Brain microvascular endothelial cell (primary cell): ENCODE data around the gene FOXL1.
A peak's percentile ranks its signal among the peaks of the same experiment; 100 is the strongest.

Experiments
- DNase-seq: peaks from one replicate; pipeline ENCODE4 v3.0.0-alpha.2; 2020
- H3K27ac ChIP-seq: fragments of 250-450 bp; sonication (Bioruptor Pico); 2 replicates; pipeline ENCODE4 v1.5.1; 2020; ENCODE audit warnings: mild to moderate bottlenecking, moderate library complexity
- H3K27me3 ChIP-seq: fragments of 250-450 bp; sonication (Bioruptor Pico); replicated peaks from 2 replicates; pipeline ENCODE4 v1.5.1; 2020; ENCODE audit warnings: mild to moderate bottlenecking
- H3K36me3 ChIP-seq: fragments of 250-450 bp; sonication (Bioruptor Pico); replicated peaks from 2 replicates; pipeline ENCODE4 v1.5.1; 2020; ENCODE audit warnings: mild to moderate bottlenecking
- H3K4me3 ChIP-seq: 2 replicates; pipeline ENCODE4 v1.5.1; 2011; ENCODE audit warnings: low read depth, mild to moderate bottlenecking, control low read depth, low read length, moderate library complexity
- in situ Hi-C: cut with HindIII; loops from 2 replicates; pipeline ENCODE4 v1.10.0; 2017; ENCODE audit warnings: low sequenced_read_pairs, low pct_ligation_motif_present
- TF ChIP-seq, protein P1 (sequence below): IDR thresholded peaks from 2 replicates; pipeline ENCODE4 v1.5.1; 2011; ENCODE audit warnings: low read depth, mild to moderate bottlenecking, moderate library complexity, low read length, control low read depth, inconsistent platforms; ENCODE audit errors: missing control alignments

Gene FOXL1

GRCh38 chr16:86590501-86591144 is 12.3 kb downstream of the FOXL1 start:
- in situ Hi-C loops, result loop anchor here (25.0 kb wide), 1 partner anchor 172 kb away; no protein-coding TSS in a partner anchor
- Histone ChIP-seq H3K27me3 (no peaks in the 10 kb centered on the region), H3K4me3 (no peak overlapping the region), H3K27ac (peak overlapping the region; percentile 71), H3K36me3 (no peaks in the 10 kb centered on the region)
- peak; percentile 82 for DNase-seq
- TF ChIP-seq, protein P1, sequence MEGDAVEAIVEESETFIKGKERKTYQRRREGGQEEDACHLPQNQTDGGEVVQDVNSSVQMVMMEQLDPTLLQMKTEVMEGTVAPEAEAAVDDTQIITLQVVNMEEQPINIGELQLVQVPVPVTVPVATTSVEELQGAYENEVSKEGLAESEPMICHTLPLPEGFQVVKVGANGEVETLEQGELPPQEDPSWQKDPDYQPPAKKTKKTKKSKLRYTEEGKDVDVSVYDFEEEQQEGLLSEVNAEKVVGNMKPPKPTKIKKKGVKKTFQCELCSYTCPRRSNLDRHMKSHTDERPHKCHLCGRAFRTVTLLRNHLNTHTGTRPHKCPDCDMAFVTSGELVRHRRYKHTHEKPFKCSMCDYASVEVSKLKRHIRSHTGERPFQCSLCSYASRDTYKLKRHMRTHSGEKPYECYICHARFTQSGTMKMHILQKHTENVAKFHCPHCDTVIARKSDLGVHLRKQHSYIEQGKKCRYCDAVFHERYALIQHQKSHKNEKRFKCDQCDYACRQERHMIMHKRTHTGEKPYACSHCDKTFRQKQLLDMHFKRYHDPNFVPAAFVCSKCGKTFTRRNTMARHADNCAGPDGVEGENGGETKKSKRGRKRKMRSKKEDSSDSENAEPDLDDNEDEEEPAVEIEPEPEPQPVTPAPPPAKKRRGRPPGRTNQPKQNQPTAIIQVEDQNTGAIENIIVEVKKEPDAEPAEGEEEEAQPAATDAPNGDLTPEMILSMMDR, result no peak

DNA sequence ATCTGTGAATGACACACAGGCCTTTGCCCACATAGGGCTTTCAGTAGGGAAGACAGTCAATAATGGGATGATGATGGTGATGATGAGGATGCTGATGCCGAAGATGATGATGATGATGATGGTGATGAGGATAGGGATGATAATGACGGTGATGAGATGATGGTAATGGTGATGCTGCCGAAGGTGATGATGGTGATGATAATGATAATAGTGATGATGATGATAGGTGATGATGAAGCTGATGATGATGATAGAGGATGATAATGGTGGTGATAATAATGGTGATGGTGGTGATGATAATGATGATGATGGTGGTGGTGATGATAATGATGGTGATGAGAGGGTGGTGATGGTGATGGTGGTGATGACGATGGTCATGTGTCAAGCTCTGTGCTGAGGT is 12.9 kb downstream of the FOXL1 start:
- in situ Hi-C loops, result loop anchor here (25.0 kb wide), 1 partner anchor 171 kb away; no protein-coding TSS in a partner anchor
- H3K27me3 ChIP-seq, result no peaks in the 10 kb centered on the region

GRCh38 chr16:86593913-86594620 is 15.7 kb downstream of the FOXL1 start:
- Histone ChIP-seq H3K27ac (no peak overlapping the region), H3K4me3 (no peak overlapping the region), H3K36me3 (no peaks in the 10 kb centered on the region), H3K27me3 (no peaks in the 10 kb centered on the region)
- in situ Hi-C loops, result loop anchor here (25.0 kb wide), 1 partner anchor 168 kb away; no protein-coding TSS in a partner anchor
- no peak for DNase-seq
- TF ChIP-seq, protein P1, result no peak

More for the DNA sequence above, 12.9 kb downstream of the FOXL1 start:
- TF ChIP-seq, protein P1, result no peak
- no peak overlapping the region for H3K27ac ChIP-seq
- H3K36me3 ChIP-seq, result no peaks in the 10 kb centered on the region
- DNase-seq, result no peak
- no peak overlapping the region for H3K4me3 ChIP-seq

DNA sequence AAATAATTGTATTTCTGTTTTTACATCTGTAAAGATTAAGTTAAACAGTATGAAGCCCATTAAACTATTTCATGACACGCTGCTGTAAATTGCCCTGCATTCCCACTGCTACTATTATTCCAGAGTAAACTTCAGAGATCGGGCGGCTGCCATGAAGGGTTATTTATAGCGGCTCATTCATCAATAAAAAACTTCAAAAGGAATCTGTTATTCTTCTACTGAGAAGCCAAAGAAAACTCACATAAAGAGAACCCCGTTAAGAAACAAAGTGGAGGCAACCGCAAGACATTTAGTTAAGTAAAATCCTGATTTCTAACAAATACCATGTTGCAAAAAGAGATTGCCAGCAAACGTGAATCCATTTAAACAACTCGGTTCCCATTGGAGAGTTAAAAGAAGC is 16.4 kb downstream of the FOXL1 start:
- no peak overlapping the region for H3K4me3 ChIP-seq
- no peak overlapping the region for H3K27ac ChIP-seq
- TF ChIP-seq, protein P1, result no peak
- no peaks in the 10 kb centered on the region for H3K27me3 ChIP-seq
- in situ Hi-C loops, result loop anchor here (25.0 kb wide), 1 partner anchor 168 kb away; no protein-coding TSS in a partner anchor
- H3K36me3 ChIP-seq, result no peaks in the 10 kb centered on the region
- no peak for DNase-seq

DNA sequence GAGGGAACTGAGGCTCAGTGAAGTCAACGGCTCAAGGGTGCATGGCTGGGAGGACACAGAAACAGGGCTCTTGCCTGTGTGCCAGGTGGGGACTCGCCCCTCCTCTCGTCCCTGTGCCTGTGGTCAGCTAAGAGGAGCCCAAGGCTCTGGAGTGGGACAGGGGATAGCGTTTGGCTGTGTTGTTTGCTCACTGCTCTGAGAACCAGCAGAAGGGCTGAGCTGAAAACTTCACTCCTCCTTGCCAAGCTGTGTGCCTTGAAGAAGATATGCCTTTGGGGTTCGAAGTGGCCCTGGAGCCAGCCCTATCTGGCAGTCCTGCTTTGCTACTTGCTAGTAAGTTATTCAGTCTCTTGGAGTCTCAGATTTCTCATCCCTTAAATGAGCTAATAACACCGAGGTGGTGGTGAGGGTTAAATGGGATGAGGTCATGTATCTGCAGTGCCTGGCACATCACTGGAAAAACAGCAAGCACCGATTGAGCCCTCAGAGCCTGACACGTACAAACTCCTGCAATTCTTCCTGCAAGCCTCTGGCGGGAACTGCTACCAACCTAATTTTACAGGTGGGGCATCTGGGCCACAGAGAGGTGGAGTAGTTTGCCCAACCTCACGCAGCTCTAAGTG is 17.7 kb downstream of the FOXL1 start:
- Histone ChIP-seq H3K36me3 (no peaks in the 10 kb centered on the region), H3K27me3 (no peaks in the 10 kb centered on the region), H3K4me3 (no peak overlapping the region), H3K27ac (no peak overlapping the region)
- DNase-seq, result no peak
- in situ Hi-C loops, result loop anchor here (25.0 kb wide), 1 partner anchor 166 kb away; no protein-coding TSS in a partner anchor
- TF ChIP-seq, protein P1, result no peak
